GF-D8 (cell line): ENCODE measurements around the gene JMJD8.
A peak's percentile ranks its signal among the peaks of the same experiment; 100 is the strongest.

ENCODE experiments used
- DNase-seq: peaks from one replicate; lab custom pipeline; 2025; lab: John Stamatoyannopoulos, UW

The JMJD8 gene

GRCh38 chr16:722835-723633 is 38.9 kb upstream of the JMJD8 start:
- DNase-seq: no peak

DNA sequence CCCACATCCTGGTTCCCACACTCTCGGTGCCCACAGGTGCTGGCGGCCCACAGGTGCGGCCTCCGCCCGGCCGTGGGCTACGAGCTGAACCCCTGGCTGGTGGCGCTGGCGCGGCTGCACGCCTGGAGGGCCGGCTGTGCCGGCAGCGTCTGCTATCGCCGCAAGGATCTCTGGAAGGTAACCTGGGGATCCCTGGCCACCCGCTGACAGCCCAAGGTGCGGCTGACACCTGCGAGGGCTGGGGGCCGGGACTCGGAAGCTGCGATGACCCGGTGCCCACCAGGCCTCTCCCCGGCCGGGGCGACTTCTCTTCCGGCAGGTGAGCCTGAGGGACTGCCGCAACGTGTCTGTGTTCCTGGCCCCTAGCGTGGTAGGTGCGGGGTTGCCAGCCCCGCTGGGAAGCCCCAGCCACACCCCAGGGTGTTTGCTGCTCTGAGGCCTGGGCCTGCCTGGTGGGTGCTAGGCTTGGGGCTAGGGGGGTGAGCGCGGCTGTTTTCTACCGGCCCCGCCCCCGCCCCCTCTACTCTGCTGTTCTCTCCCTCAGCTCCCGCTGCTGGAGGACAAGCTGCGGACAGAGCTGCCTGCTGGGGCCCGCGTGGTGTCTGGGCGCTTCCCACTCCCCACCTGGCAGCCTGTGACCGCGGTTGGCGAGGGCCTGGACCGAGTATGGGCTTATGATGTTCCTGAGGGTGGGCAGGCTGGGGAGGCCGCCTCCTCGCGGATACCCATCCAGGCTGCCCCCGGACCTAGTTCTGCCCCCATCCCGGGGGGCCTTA is 37.8 kb upstream of the JMJD8 start:
- no peak for DNase-seq

GRCh38 chr16:720990-721764 is 37.0 kb upstream of the JMJD8 start, which contains the start of gene ANTKMT:
Gene ANTKMT, plus strand, starts transcription at chr16:721146. Its CDS starts 129 bp downstream, at chr16:721275.
- DNase-seq: peak; percentile 83

GRCh38 chr16:720447-720989 is 36.4 kb upstream of the JMJD8 start:
- peak; percentile 72 for DNase-seq

DNA sequence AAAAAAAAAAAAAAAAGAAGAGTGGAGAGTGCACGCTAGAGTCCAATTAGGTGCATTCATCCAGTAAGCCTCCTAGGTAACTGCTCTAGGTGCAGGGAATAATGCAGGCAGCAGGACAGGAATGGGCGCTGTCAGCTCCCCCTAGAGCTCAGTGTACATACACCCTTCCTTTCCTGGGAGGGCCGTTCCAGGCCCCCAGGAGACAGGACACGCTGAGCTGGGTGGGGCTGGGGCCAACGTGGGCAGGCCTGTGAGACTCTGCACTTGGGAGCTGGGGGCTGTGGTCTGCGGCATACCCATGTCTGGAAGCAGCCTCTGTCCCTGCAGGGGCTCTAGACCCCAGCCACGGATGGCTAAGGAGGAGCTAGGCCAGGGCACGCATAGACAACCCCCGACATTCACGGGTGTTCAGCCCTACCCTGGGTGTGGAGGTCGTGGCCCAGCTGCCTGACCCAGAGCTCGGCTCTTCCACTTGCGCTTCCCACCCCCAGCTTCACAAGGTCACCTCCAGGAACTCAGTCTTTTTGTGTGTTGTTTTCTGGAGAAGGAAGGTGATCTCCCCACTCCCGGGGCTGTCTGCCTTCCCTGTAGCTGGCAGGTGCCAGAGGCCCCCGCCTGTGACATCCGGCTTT is 35.8 kb upstream of the JMJD8 start:
- DNase-seq: no peak

GRCh38 chr16:718922-719321 is 34.8 kb upstream of the JMJD8 start:
- DNase-seq: no peak

- DNase-seq: no peak
These were observed 34.3 kb upstream of the JMJD8 start for GRCh38 chr16:718389-718788.

GRCh38 chr16:717450-718245 is 33.5 kb upstream of the JMJD8 start:
- DNase-seq: no peak

- DNase-seq: no peak
These were observed 32.7 kb upstream of the JMJD8 start for GRCh38 chr16:716768-717325.

- no peak for DNase-seq
These were observed 32.0 kb upstream of the JMJD8 start for GRCh38 chr16:716200-716568.

GRCh38 chr16:715477-716199 is 31.5 kb upstream of the JMJD8 start:
- DNase-seq: no peak

GRCh38 chr16:714558-715476 is 30.7 kb upstream of the JMJD8 start, which contains the start of gene METRN:
Gene METRN, plus strand, starts transcription at chr16:715118. Its CDS starts 172 bp downstream, at chr16:715290.
- DNase-seq: peak; percentile 63

- DNase-seq: no peak
These were observed 29.9 kb upstream of the JMJD8 start for GRCh38 chr16:714079-714478.

GRCh38 chr16:712740-713250 is 28.7 kb upstream of the JMJD8 start:
- peak; percentile 17 for DNase-seq

GRCh38 chr16:711548-712320 is 27.6 kb upstream of the JMJD8 start:
- DNase-seq: peak; percentile 5

DNA sequence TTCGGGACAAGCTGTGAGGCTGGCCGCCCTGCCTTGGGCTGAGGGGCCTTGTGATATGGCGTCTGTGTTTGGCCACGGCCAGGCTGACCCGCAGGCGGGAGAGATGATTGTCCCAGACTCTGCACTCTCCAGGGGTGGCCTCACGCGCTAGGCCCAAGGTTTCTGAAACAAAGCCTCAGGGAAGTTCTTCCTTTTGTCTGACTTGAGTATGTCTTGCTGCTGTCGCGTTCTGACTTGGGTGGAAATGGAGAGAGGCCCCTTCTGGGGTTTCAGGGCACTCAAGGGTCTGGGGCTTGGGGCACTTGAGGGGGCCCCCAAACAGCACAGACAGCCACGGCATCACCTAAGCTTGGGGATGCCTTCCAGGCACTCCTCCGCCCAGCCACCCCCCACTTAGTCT is 26.9 kb upstream of the JMJD8 start:
- no peak for DNase-seq

DNA sequence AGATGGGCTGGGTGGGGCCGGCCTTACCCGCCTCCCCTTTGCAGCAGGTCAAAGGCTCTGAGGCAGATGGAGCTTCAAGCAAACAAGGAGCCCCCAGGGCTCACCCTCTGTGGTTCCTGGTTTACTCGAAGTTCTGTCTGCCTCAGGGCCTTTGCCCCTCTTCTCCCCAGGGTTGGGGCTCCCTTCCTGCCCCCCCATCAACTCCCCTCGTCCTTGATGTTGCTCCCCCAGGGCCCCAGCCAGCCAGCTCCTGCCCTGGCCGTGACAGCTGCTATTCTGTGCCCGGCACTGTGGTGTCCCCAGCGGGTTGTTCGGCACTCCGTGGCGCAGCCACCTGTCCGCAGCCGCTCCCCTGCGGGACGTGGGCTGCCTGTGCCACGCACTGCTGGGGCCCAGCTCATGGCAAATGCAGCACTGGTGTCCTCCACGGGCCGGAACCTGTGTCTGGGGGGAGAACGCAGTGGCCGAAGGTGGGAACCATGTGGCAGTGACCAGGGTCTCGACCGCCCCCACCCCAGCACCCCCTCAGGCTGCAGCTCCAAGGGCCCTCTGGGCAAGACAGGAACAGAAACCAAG is 26.5 kb upstream of the JMJD8 start:
- DNase-seq: no peak
